Adipocyte (in vitro differentiated cells): ENCODE results near the gene SLC25A38.

Source experiments
- DNase-seq: peaks from one replicate; pipeline ENCODE4 v3.0.0-alpha.2; 2015; ENCODE audit warnings: low read depth
- H3K27me3 ChIP-seq: replicated peaks from 2 replicates; pipeline ENCODE4 v1.7.0; 2013; ENCODE audit warnings: mild to moderate bottlenecking, low read length, moderate library complexity; ENCODE audit not compliant: control insufficient read depth, insufficient read depth
- H3K36me3 ChIP-seq: 2 replicates; pipeline ENCODE4 v1.7.0; 2013; ENCODE audit warnings: low read length, mild to moderate bottlenecking, moderate library complexity; ENCODE audit not compliant: control insufficient read depth, insufficient read depth, severe bottlenecking
- H3K4me1 ChIP-seq: 2 replicates; pipeline ENCODE4 v1.7.0; 2013; ENCODE audit warnings: mild to moderate bottlenecking, low read length, moderate library complexity; ENCODE audit not compliant: control insufficient read depth, insufficient read depth
- H3K4me3 ChIP-seq: 2 replicates; pipeline ENCODE4 v1.7.0; 2013; ENCODE audit warnings: mild to moderate bottlenecking, low read length, moderate library complexity
- H3K9ac ChIP-seq: 2 replicates; pipeline ENCODE4 v1.7.0; 2013; ENCODE audit warnings: mild to moderate bottlenecking, low read length, moderate library complexity
- H3K9me3 ChIP-seq: 2 replicates; pipeline ENCODE4 v1.7.0; 2013; ENCODE audit warnings: mild to moderate bottlenecking, low read length, moderate library complexity; ENCODE audit not compliant: control insufficient read depth

SLC25A38 gene

GRCh38 chr3:39423436-39423970, 40.3 kb downstream of the SLC25A38 start:
- H3K9me3 ChIP-seq, result no peaks in the 10 kb centered on the region
- no peaks in the 10 kb centered on the region for H3K27me3 ChIP-seq
- H3K4me1 ChIP-seq, result no peaks in the 10 kb centered on the region
- H3K9ac ChIP-seq, result no peak overlapping the region
- H3K36me3 ChIP-seq, result no peaks in the 10 kb centered on the region
- H3K4me3 ChIP-seq, result no peak overlapping the region
- no peak for DNase-seq

DNA sequence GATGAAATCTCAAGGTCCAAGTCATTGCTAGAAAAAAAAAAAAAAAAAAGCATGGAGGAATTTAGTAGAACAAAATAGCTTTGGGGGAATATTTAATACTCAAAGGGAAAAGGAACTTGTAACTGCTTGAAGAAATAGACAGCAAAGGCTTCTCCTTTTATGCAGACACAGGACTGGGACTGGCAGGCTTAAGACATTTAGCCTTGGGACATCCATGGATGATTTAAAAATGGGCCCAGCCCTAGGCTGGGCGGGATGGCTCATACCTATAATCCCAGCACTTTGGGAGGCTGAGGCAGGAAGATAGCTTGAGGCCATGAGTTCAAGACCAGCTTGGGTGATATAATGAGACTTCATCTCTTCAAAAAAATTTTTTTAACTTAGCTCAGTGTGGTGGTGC, 43.1 kb downstream of the SLC25A38 start:
- Histone ChIP-seq H3K4me1 (no peaks in the 10 kb centered on the region), H3K27me3 (no peaks in the 10 kb centered on the region), H3K36me3 (no peaks in the 10 kb centered on the region), H3K9me3 (no peaks in the 10 kb centered on the region), H3K9ac (no peak overlapping the region), H3K4me3 (no peak overlapping the region)
- DNase-seq, result peak; percentile 34

GRCh38 chr3:39427506-39427905, 44.3 kb downstream of the SLC25A38 start:
- no peak for DNase-seq
- Histone ChIP-seq H3K9ac (no peak overlapping the region), H3K27me3 (no peaks in the 10 kb centered on the region), H3K4me1 (no peaks in the 10 kb centered on the region), H3K4me3 (no peak overlapping the region), H3K36me3 (no peaks in the 10 kb centered on the region), H3K9me3 (no peaks in the 10 kb centered on the region)

DNA sequence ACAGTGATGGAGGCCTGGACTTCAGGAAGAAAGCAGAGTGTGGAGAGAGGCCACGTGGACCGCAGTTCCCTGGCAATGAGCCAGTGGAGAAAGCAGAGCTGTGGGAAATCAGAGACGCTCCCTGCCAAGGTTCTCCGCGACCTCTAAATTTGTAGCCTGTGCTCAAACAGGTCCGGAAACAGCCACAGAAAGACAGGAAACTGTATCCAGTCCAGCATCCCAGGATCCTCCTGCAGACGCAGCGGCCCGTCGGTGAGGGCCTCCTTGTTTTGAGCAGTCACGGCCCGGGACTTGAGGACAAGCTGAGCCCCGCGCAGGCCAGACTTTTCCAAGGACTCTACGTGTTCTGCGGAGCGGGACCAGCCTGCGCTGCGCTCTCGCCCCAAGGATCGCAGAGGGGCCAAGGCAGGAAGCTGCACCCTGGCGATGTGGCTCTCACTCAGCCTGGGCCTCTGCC, 45.6 kb downstream of the SLC25A38 start:
- H3K4me1 ChIP-seq, result peaks cover 6% of the 10 kb centered on the region
- H3K9me3 ChIP-seq, result no peaks in the 10 kb centered on the region
- H3K36me3 ChIP-seq, result no peaks in the 10 kb centered on the region
- no peak overlapping the region for H3K4me3 ChIP-seq
- H3K27me3 ChIP-seq, result no peaks in the 10 kb centered on the region
- DNase-seq, result no peak
- H3K9ac ChIP-seq, result no peak overlapping the region

- peaks cover 12% of the 10 kb centered on the region for H3K4me1 ChIP-seq
- H3K9me3 ChIP-seq, result no peaks in the 10 kb centered on the region
- H3K9ac ChIP-seq, result no peak overlapping the region
- DNase-seq, result no peak
- H3K36me3 ChIP-seq, result no peaks in the 10 kb centered on the region
- H3K4me3 ChIP-seq, result no peak overlapping the region
- H3K27me3 ChIP-seq, result no peaks in the 10 kb centered on the region
These were observed 46.3 kb downstream of the SLC25A38 start for GRCh38 chr3:39429466-39429865.

GRCh38 chr3:39432342-39432741, 49.2 kb downstream of the SLC25A38 start:
- no peak overlapping the region for H3K4me3 ChIP-seq
- H3K9ac ChIP-seq, result no peak overlapping the region
- H3K27me3 ChIP-seq, result no peaks in the 10 kb centered on the region
- no peaks in the 10 kb centered on the region for H3K36me3 ChIP-seq
- H3K9me3 ChIP-seq, result no peaks in the 10 kb centered on the region
- H3K4me1 ChIP-seq, result peaks cover 12% of the 10 kb centered on the region
- DNase-seq, result no peak

DNA sequence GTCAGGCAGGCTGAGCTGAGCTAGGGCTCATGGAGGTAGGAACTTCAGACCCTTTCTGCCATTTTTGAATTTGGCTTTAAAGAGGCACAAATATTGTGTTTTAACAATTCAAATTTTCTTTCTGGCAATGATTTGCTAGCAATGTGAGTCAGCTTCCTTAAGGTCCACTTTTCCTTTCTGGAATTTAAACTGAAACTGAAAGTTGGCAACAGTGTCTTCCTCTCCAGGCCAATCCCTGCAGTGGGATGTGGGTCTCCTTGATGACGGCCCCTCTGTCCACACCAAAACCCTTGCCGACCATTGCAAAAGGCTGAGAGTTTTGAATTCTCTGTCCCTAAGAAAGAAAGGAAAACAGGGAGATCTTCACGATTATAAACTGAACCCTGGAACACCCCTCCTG, 50.5 kb downstream of the SLC25A38 start:
- Histone ChIP-seq H3K4me1 (peaks cover 12% of the 10 kb centered on the region), H3K36me3 (no peaks in the 10 kb centered on the region), H3K27me3 (no peaks in the 10 kb centered on the region), H3K4me3 (peak overlapping the region; percentile 31), H3K9ac (peak overlapping the region; percentile 21), H3K9me3 (no peaks in the 10 kb centered on the region)
- DNase-seq, result peak; percentile 61

DNA sequence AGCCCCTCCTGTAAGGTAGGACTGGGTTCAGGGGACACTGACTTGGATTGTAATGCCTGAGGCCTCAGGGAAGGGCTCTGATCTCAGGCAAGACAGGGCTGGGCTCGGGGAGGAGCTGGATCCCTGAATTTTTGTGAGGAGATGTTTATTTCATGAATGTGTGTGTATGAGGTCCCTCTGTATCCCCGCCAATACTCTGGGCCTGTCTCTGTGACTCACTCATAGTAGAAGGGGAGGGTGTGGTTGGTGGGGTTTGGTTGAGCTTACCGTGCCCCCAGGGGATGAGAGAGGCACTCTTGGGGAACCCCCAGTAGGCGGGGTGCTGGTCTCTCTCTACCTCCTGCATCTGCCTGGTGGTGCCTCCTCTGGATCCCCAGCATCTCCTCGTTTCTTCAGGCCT, 51.4 kb downstream of the SLC25A38 start:
- Histone ChIP-seq H3K4me3 (no peak overlapping the region), H3K36me3 (no peaks in the 10 kb centered on the region), H3K9ac (no peak overlapping the region), H3K9me3 (no peaks in the 10 kb centered on the region), H3K27me3 (no peaks in the 10 kb centered on the region), H3K4me1 (peaks cover 12% of the 10 kb centered on the region)
- DNase-seq, result no peak

- no peak for DNase-seq
- Histone ChIP-seq H3K9me3 (no peaks in the 10 kb centered on the region), H3K27me3 (no peaks in the 10 kb centered on the region), H3K9ac (no peak overlapping the region), H3K4me1 (peaks cover 12% of the 10 kb centered on the region), H3K36me3 (no peaks in the 10 kb centered on the region), H3K4me3 (no peak overlapping the region)
These were observed 52.0 kb downstream of the SLC25A38 start for GRCh38 chr3:39435006-39435748.

DNA sequence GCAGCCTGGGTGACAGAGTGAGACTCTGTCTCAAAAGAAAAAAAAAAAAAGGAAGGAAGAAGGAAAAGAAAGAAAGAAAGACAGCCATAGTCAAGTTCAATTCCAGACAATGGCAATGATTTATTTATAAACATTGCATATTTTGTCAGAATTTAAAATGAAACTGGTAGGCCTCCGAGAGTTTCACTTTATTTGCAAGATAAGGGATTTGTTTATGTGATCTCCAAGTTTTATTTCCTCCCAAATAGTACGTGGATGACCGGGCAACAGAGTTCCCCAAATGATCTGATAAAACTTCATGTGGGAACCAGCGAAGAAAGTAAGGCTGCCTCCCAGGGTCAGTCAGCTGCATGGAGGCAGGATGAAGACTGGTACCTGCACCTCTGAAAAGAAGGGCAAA, 55.7 kb downstream of the SLC25A38 start:
- Histone ChIP-seq H3K9ac (no peak overlapping the region), H3K36me3 (no peaks in the 10 kb centered on the region), H3K27me3 (no peaks in the 10 kb centered on the region), H3K4me1 (peaks cover 15% of the 10 kb centered on the region), H3K4me3 (no peak overlapping the region), H3K9me3 (no peaks in the 10 kb centered on the region)
- no peak for DNase-seq

DNA sequence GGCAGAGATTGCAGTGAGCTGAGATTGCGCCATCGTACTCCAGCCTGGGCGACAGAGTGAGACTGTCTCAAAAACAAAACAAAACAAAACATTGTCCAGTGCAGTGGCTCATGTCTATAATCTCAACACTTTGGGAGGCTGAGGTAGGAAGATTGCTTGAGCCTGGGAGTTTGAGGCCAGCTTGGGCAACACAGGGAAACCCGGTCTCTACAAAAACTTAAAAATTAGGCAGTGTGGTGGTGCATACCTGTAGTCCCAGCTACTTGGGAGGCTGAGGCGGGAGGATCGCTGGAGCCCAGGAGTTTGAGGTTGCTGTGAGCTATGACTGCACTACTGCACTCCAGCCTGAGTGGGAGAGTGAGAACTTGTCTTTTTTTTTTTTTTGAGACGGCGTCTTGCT, 57.1 kb downstream of the SLC25A38 start:
- Histone ChIP-seq H3K27me3 (no peaks in the 10 kb centered on the region), H3K4me3 (no peak overlapping the region), H3K36me3 (no peaks in the 10 kb centered on the region), H3K9me3 (no peaks in the 10 kb centered on the region), H3K4me1 (peaks cover 10% of the 10 kb centered on the region), H3K9ac (no peak overlapping the region)
- no peak for DNase-seq

DNA sequence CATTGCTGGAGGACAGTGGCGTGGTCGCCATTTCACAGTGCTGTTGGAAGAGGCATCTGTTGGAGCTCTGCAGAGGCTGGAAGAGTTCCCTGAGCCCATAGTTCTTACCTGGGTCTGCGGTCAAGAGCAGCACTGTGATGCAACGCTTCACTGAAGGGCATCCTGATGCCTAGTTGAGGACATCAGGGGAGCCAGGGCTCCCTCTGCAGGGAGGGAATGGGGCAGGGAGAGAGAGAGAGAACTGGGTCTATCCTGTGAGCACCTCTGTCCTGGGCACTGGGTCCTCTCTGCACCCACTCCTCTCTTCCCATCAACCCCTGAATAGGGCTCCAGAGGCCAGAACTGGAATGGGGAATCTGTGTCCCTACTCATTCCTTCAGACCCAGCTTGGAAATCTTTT, 60.4 kb downstream of the SLC25A38 start:
- Histone ChIP-seq H3K4me3 (no peak overlapping the region), H3K27me3 (no peaks in the 10 kb centered on the region), H3K9ac (no peak overlapping the region), H3K4me1 (peaks cover 12% of the 10 kb centered on the region), H3K36me3 (no peaks in the 10 kb centered on the region), H3K9me3 (no peaks in the 10 kb centered on the region)
- no peak for DNase-seq
